Measurements from ENCODE around the gene HSPA1B. TPM values are rescaled to one million over a fixed set of nuclear protein-coding genes. Genes with fewer than 3 reads are reported as not detected.
A peak's percentile ranks its signal among the peaks of the same experiment; 100 is the strongest.

Gene HSPA1B
- total RNA-seq, 1 experiment from 2014 or later, result 85.1 TPM

DNA sequence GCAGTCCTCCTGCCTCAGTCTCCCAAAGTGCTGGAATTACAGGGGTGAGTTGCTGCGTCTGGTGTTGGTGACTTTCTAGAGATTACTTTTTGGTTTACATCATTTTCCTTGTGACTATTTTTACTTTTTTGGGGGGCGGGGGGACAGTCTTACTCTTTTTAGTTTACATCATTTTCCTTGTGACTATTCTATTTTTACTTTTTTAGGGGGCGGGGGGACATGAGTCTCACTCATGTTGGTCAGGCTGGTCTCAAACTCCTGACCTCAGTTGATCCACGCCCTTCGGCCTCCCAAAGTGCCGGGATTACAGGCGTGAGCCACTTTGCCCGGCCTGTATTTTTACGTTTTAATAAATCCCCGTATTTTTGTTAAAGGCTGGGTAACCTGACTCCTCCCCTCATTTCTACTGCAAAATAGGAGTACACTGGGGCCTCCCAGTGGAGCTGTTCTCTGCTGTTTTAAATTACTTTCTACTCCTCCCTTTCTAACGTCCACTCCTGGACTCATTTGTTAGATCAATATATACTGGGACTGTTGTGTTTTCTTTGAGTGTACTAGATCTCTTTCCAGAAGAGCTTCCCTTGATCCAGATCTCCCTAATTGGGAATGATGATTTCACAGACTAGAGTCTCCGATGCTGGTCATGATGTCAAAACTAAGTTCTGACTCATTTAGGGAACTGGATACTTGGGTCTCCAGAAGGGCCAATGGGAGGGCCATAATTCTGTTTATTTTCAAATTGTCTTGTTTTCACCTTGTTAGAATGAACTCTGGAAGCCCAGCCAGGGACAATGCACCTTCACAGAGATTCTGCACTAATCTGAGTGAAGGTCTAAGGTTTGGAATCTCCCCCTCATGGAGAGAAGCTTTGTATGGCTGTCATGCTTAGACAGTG, 9.2 kb downstream of the HSPA1B start:
- Histone ChIP-seq H3K27ac (ENCODE audit: insufficient read length, low read depth, low read length) (peak overlapping the region; percentile 58), H3K23ac (ENCODE audit: insufficient read length, low read depth, low read length) (no peak overlapping the region), H3K9ac (ENCODE audit: extremely low read depth, insufficient read length, low read length) (peak overlapping the region; percentile 93), H3K79me2 (ENCODE audit: insufficient read depth, low read length) (peaks cover 20% of the 10 kb centered on the region; the same call in 1 of the 2 replicates), H3T11ph (ENCODE audit: low read length) (no peak overlapping the region), H2BK120ac (ENCODE audit: low read depth, low read length, poor library complexity, severe bottlenecking) (no peak overlapping the region), H4K5ac (ENCODE audit: insufficient read length, low read depth, low read length) (no peak overlapping the region), H4K20me1 (ENCODE audit: control insufficient read depth, insufficient read depth, insufficient read length) (peaks cover 2% of the 10 kb centered on the region), H2AK5ac (ENCODE audit: insufficient read length, low read length) (no peak overlapping the region), H3K4ac (ENCODE audit: low read depth, low read length) (no peak overlapping the region), H3K9me3 (ENCODE audit: control insufficient read depth, low read depth, low read length) (no peaks in the 10 kb centered on the region), H3K79me1 (ENCODE audit: insufficient read depth, low read depth, low read length, poor library complexity, severe bottlenecking) (peaks cover 3% of the 10 kb centered on the region), H3K14ac (ENCODE audit: insufficient read depth, low read length) (no peak overlapping the region), H2BK12ac (ENCODE audit: insufficient read length, low read depth, low read length) (no peak overlapping the region), H3K4me2 (ENCODE audit: insufficient read depth, insufficient read length, low read length) (peak overlapping the region; percentile 90), H2AFZ (ENCODE audit: low read length) (no peak overlapping the region), H4K8ac (replicated peaks; ENCODE audit: insufficient read length, low read depth, low read length) (no peak overlapping the region), H2BK20ac (ENCODE audit: low read depth, low read length, poor library complexity, severe bottlenecking) (no peak overlapping the region), H2BK5ac (ENCODE audit: insufficient read length, low read length) (no peak overlapping the region), H4K91ac (ENCODE audit: insufficient read length, low read depth, low read length) (no peak overlapping the region), H3K27me3 (ENCODE audit: insufficient read depth, low read length) (no peaks in the 10 kb centered on the region), H3K56ac (ENCODE audit: insufficient read length, low read depth, low read length) (no peak overlapping the region), H3K18ac (ENCODE audit: insufficient read length, low read depth, low read length) (no peak overlapping the region), H2BK15ac (ENCODE audit: low read depth, low read length) (no peak overlapping the region), H3K23me2 (ENCODE audit: insufficient read length, low read depth, low read length, poor library complexity, severe bottlenecking) (peaks cover 27% of the 10 kb centered on the region), H3K4me1 (ENCODE audit: insufficient read depth, low read length) (no peaks in the 10 kb centered on the region)
- TF ChIP-seq, protein P1, sequence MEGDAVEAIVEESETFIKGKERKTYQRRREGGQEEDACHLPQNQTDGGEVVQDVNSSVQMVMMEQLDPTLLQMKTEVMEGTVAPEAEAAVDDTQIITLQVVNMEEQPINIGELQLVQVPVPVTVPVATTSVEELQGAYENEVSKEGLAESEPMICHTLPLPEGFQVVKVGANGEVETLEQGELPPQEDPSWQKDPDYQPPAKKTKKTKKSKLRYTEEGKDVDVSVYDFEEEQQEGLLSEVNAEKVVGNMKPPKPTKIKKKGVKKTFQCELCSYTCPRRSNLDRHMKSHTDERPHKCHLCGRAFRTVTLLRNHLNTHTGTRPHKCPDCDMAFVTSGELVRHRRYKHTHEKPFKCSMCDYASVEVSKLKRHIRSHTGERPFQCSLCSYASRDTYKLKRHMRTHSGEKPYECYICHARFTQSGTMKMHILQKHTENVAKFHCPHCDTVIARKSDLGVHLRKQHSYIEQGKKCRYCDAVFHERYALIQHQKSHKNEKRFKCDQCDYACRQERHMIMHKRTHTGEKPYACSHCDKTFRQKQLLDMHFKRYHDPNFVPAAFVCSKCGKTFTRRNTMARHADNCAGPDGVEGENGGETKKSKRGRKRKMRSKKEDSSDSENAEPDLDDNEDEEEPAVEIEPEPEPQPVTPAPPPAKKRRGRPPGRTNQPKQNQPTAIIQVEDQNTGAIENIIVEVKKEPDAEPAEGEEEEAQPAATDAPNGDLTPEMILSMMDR (conservative IDR thresholded peaks at IDR 0.05), result no peak
- Mint-ChIP-seq H3K9me3 (peaks cover 0 to 6% of the 10 kb centered on the region in 2 experiments; a peak in 2 of 5 replicates), H3K36me3 (ENCODE audit: insufficient read depth in 1 of 3, low read depth in 3 of 3) (peaks cover 61 to 65% (median 61%) of the 10 kb centered on the region in 3 experiments), H3K4me3 (peak overlapping the region; percentile 98 to 100), H3K27me3 (ENCODE audit: low read depth) (no peaks in the 10 kb centered on the region), H3K4me1 (peaks cover 13 to 22% of the 10 kb centered on the region in 2 experiments), H3K27ac (peak overlapping the region; percentile 18 to 99 (median 63))
- no peak for DNase-seq
- no CpG with 5 or more reads among the region's 12 CpGs for WGBS (ENCODE audit: extremely low coverage, insufficient read length, low lambda C conversion rate)

All from H9 (cell line).